GM18870 (cell line): ENCODE data around the gene UNC5CL.
"Not testable (repeated sequence)": the region's sequence is repeated elsewhere in the genome, so short reads cannot be mapped to it uniquely, and the experiment has no call there.

Source experiments
- ATAC-seq: cut with Tn5 transposase; IDR thresholded peaks from one replicate; pipeline ENCODE4 v1.9.1; 2021; ENCODE audit warnings: moderate library complexity; ENCODE audit not compliant: unreplicated experiment

Gene UNC5CL

GRCh38 chr6:41008011-41008410 lies 31.0 kb downstream of the UNC5CL start:
- ATAC-seq: no peak

GRCh38 chr6:41006980-41007379 lies 32.0 kb downstream of the UNC5CL start:
- not testable (repeated sequence) for ATAC-seq

GRCh38 chr6:41006217-41006616 lies 32.8 kb downstream of the UNC5CL start:
- not testable (repeated sequence) for ATAC-seq

GRCh38 chr6:41002168-41002567 lies 36.9 kb downstream of the UNC5CL start:
- ATAC-seq: no peak

GRCh38 chr6:41000248-41000647 lies 38.8 kb downstream of the UNC5CL start:
- ATAC-seq: no peak

- ATAC-seq: no peak
Measured at GRCh38 chr6:40999569-40999968, 39.5 kb downstream of the UNC5CL start.

- ATAC-seq: no peak
Measured at GRCh38 chr6:40998661-40999060, 40.4 kb downstream of the UNC5CL start.

- ATAC-seq: no peak
Measured at GRCh38 chr6:40997234-40997957, 41.6 kb downstream of the UNC5CL start.

GRCh38 chr6:40996591-40997233 lies 42.3 kb downstream of the UNC5CL start:
- no peak for ATAC-seq

- ATAC-seq: no peak
Measured at GRCh38 chr6:40992746-40993145, 46.3 kb downstream of the UNC5CL start.

- ATAC-seq: no peak
Measured at GRCh38 chr6:40990301-40990700, 48.7 kb downstream of the UNC5CL start.

- no peak for ATAC-seq
Measured at GRCh38 chr6:40989204-40990169, 49.5 kb downstream of the UNC5CL start.

- ATAC-seq: no peak
Measured at GRCh38 chr6:40988634-40989033, 50.4 kb downstream of the UNC5CL start.

GRCh38 chr6:40986921-40987819 lies 51.9 kb downstream of the UNC5CL start:
- ATAC-seq: no peak

GRCh38 chr6:40986364-40986763 lies 52.7 kb downstream of the UNC5CL start:
- ATAC-seq: no peak

- no peak for ATAC-seq
Measured at GRCh38 chr6:40983752-40984151, 55.3 kb downstream of the UNC5CL start.

- no peak for ATAC-seq
Measured at GRCh38 chr6:40982917-40983316, 56.1 kb downstream of the UNC5CL start.

GRCh38 chr6:40978687-40979289 lies 60.2 kb downstream of the UNC5CL start:
- no peak for ATAC-seq

- no peak for ATAC-seq
Measured at GRCh38 chr6:40977695-40978094, 61.3 kb downstream of the UNC5CL start.

- no peak for ATAC-seq
Measured at GRCh38 chr6:40977085-40977484, 61.9 kb downstream of the UNC5CL start.
